GM12873 (cell line): ENCODE data around the gene ANTKMT.

ENCODE experiments used
- TF ChIP-seq, protein P1 (sequence below): IDR thresholded peaks from 2 replicates; pipeline ENCODE4 v1.5.1; 2012; ENCODE audit warnings: low read depth, mild to moderate bottlenecking, moderate library complexity, low read length, control low read depth; ENCODE audit not compliant: insufficient read depth; ENCODE audit errors: missing control alignments

Gene ANTKMT

DNA sequence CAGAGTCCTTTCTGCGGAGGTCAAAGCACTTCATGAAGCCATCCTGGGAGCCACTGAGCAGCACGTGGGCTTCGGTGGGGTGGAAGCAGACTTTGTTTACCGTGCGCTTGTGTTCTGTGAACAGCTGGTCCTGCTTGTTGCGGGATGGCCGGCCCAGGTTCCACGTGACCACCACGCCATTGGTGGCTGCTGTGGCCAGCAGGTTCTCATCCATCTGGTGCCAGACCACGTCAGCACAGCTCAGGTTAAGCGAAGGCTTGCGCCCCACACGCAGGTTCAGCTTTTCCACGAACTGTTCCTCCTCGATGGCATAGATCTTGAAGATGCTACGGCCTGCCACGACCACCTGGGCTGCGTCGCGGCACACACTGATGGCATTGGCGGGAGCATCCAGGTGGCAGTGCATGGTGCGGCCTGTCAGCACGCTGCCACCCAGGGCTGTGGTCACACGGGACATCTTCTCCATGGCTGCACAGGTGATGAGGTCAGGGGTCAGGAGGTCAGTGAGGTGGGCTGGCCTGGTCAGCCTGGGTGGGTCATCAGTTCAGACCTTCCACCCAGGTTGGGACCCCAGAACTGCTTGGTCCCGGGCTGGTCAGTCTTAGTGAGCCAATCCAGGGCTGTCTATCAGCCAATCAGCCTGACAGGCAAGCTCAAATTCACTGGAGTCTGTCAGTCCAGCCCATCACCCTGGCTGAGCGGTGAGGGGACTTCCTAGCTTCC is 31.6 kb upstream of the ANTKMT start:
- TF ChIP-seq, protein P1, sequence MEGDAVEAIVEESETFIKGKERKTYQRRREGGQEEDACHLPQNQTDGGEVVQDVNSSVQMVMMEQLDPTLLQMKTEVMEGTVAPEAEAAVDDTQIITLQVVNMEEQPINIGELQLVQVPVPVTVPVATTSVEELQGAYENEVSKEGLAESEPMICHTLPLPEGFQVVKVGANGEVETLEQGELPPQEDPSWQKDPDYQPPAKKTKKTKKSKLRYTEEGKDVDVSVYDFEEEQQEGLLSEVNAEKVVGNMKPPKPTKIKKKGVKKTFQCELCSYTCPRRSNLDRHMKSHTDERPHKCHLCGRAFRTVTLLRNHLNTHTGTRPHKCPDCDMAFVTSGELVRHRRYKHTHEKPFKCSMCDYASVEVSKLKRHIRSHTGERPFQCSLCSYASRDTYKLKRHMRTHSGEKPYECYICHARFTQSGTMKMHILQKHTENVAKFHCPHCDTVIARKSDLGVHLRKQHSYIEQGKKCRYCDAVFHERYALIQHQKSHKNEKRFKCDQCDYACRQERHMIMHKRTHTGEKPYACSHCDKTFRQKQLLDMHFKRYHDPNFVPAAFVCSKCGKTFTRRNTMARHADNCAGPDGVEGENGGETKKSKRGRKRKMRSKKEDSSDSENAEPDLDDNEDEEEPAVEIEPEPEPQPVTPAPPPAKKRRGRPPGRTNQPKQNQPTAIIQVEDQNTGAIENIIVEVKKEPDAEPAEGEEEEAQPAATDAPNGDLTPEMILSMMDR = no peak

DNA sequence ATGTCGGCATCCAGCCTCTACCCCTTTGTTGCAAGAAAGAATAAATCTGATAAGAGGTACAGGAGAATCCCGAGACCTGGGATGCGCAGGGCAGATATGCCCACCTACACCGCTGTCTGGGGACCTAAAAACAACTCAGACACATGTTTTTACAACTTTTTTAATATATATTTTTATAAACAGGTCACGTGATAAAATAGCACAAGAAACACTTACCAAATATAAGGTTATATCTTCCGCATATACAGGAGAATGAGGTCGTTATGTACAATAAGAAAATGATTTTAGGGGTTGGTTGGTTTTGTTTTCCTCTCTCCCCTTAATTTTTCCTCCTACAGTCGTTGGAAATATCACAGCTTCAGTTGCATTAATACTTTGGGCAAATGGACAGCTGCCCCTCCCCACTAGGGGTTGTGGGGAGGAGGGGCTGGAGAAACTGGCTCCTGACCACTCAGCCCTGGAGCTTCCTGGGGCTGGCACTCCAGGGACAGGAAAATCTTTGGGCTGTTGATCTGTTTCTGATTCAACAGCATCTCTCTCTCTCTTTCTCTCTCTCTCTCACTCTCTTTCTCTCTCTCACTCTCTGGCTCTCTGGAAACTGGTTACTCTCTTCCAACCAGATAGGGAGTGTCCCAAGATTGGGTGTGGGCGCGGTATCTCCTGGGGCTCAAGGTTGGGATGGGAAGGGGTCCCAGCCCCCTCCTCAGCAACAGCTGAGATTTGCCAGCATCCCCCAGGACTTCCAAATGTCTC is 28.4 kb upstream of the ANTKMT start:
- TF ChIP-seq, protein P1 = no peak

DNA sequence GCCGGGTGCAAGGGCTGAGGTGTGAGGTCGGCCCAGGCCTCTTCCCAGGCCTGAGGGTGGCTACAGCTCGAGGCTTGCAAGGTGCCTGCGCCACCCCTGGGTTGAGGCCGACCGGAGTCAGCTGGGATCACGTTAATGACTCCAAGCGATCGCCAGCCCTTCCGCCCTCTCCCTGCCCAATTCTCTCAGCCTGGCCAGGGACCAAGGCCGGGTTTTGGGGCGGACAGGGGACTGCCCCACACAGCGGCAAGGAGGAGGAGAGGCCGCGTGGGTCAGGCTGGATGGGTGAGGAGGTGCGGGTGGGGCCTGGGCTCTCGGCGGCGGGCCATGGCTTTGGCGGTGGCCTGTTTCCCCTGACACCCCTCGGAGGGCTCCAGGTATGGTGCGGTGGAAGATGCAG is 27.6 kb upstream of the ANTKMT start:
- TF ChIP-seq, protein P1 = no peak

DNA sequence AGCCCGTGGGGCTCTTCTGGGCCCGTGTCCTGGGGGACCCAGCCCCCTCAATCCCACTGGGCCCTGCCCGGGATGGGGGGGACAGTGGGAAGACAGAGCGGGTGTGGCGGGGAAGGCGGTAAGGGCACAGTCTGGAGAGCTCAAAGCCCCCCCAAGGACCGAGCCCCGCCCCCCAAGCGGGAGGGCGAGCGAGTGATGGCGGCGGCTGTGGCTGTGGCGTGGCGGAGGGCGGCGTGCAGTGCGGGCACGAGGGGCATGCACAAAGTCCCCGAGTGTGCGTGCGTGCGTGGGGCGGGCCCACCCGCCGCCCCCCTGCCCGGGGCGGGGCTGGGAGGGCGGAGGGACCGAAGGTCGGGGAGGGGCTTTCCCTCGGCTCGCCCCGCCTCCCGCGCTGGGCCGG is 27.2 kb upstream of the ANTKMT start:
- TF ChIP-seq, protein P1 = no peak

DNA sequence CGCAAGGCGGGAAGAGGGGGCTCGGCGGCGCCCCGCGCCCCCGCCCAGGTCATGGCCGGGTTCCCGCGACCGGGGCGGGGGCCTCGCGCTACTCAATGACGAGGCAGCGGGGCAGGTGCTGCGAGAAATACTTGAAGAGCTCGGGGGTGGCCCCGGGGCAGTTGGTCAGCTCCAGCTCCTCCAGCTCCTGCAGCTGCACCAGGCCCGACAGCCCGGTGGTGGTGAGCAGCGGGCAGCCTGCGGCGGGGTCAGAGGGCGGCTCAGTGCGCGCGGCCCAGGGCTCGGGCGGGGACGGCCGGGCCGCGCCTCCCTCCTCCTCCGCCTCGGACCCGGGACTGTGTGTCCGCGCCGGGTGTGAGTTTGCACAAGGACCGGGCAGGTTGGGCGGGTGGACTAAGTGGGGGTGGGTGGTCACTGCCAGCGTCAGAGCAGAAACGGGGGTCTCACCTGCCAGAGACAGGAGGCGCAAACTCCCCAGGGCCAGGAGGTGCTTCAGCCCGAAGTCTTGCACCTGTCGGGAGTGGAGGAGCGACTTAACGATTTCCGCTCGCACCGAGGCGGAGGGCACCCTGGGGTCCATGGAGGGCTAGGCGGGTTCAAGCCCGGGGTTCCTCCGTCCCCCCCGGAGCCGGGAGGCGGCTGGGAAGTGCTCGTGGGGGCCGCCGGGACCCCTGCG is 26.6 kb upstream of the ANTKMT start:
- TF ChIP-seq, protein P1 = no peak

DNA sequence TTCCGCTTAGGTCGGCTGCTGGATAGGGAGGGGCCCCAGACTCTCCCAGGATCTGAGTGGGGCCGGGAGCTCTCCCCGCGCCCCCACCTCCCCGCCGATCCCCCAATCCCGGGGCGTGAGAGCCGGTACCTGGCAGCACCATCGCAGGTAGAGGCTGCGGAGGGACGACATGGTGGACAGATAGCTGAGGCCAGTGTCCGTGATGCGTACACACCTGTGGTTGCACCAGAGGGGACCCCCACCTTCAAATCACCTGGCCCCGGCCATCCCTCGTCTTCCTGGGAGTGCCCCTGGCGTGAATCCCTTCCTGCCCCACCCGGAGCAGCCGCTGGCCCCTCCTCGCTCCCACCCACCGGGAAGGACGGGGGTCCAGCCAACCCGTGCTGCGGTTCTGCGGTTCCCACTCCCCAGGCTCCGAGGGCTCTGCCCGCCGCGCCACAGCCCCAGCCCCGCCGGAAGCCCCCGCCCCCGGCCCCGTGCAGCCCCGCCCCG is 26.0 kb upstream of the ANTKMT start:
- TF ChIP-seq, protein P1 = no peak
